Amniotic epithelial cell (primary cell): ENCODE data around the gene STARD3.
"Not testable (repeated sequence)": the region's sequence is repeated elsewhere in the genome, so short reads cannot be mapped to it uniquely, and the experiment has no call there.

Source experiments
- DNase-seq: peaks from one replicate; pipeline ENCODE4 v3.0.0-alpha.2; 2010; ENCODE audit warnings: low read depth

STARD3 gene

DNA sequence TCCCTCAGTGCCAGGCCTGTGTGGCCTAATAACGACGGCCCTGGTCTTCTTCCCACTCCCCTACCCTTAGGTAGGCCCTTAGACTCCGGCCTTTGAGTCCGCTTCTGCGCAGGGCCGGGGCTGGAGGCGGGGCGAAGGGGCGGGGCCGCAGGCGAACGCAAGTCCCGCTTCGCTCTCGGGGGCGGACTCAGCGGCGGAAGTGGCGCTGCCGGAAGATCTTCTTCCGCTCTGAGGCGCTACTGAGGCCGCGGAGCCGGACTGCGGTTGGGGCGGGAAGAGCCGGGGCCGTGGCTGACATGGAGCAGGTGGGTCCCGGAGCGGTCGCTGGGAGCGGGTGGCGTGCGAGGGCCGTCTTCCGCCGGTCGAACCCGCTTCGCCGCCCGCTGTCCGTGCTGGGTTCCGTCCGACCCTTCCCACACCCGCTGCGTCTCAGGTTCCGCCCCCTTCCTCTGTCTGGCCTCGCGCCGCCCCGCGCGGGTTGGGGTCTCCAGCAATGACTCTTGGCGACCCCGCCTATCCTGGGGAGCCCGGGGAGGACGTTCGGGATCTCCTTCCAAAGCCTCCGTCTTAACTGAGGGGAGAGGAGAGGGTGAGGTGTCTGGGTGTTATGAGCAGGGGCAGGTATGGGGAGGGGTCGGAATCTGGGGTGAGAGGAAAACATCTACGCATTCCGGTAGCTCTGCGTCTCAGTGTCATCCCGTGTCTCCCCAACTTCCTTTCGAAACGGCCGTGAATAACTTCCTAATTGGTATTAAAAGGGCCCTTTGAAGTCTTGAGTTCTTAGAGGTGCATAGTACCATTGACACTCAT is at the start of gene STARD3:
Gene STARD3 (plus strand): TSS at position 218 of the 810 bp plus-strand sequence. CDS start 16,388 bp downstream, outside the sequence.
- peak; percentile 80 for DNase-seq

DNA sequence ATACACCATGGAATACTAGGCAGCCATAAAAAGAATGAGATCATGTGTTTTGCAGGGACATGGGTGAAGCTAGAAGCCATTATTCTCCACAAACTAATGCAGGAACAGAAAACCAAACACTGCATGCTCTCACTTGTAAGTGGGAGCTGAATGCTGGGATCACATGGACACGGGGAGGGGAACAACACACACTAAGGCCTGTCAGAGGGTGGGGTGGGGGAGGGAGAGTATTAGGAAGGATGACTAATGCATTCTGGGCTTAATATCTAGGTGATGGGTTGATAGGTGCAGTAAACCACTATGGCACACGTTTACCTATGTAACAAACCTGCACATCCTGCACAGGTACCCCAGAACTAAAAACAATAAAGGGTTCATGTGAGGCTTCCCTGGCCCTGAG is 46.8 kb upstream of the STARD3 start:
- DNase-seq = not testable (repeated sequence)

DNA sequence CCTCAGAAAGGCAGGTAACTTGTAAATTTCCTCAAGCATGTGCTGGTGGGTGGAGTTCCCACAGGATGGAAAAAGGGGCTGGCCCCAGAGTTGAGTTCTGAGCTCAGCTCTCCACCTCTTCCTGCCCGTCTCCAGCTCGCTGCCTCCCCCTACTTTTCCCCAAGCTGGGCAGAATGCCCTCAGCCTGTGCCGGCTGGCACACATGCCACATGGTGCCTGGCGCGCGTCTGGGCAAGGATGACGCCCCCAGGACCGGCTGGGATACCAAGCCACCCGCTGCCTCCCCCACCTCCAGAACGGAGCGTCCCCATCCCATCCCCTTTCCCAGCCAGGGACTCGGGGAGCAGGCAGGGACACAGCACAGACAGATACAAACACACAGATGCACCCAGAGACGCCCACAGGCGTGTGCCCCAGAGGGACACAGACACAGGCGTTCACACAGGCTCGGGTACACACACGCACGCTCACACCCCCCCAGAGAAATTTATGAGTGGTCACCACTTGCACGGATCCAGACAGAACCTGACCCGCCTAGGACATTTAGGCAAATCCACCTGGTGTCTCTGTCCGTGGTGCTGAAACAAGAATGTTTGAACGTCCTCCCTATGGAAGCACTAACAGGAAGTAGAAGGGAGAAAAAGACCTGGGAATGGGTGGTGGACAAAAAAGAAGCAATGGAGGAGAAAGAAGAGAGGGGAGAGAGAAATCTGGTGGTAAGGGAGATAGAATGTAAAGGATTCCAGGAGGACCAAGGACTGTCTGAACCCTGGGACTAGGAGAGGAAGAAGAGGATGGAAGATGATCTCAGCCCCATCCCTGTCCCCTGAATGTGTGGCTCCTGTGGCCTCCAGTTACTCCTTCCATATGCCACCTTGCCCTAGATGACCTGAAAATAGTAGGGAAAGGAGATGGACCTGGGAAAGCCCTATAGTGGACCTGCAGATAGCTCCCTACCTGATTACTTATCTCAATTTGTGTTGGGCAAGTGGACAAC is 44.7 kb upstream of the STARD3 start:
- peak; percentile 48 for DNase-seq

DNA sequence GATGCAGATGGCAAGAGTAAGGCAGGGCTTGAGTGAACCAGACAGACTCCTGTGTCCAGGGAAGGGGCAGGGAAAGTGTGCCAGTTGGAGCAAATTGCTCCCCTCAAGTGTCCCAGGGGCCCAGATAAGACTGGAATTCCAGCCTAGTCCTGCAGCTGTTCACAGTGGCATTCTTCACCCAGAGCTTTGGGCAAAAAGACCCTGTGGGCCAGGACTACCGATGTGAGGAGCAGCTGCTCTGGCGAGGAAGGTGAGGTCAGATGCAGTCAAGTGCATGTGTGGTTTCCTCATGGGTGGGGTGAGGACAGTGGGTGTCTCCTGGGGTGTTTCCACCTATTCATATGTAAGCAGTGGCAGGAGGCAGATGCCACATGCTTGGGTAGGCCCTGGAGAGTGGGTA is 43.6 kb upstream of the STARD3 start:
- no peak for DNase-seq

DNA sequence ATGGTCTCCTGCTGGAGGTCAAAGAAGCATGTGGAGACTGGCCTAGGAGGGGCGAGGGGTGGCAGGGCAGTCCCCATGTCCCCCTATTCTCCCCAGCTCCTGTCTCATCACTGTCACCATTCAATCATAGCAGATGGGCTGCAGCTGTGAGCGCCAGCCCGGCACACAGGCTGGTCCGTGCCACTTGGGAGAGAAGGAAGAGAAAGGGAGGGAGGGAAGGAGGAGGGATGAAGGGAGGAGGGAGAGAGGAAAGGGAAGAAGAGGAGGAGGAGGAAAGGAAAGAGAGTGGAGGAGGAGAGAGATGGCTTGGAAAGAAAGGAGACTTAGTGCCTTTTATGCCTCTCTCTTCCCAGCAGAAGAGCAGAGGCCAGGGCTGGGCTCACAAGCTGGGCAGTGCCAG is 41.6 kb upstream of the STARD3 start:
- no peak for DNase-seq

DNA sequence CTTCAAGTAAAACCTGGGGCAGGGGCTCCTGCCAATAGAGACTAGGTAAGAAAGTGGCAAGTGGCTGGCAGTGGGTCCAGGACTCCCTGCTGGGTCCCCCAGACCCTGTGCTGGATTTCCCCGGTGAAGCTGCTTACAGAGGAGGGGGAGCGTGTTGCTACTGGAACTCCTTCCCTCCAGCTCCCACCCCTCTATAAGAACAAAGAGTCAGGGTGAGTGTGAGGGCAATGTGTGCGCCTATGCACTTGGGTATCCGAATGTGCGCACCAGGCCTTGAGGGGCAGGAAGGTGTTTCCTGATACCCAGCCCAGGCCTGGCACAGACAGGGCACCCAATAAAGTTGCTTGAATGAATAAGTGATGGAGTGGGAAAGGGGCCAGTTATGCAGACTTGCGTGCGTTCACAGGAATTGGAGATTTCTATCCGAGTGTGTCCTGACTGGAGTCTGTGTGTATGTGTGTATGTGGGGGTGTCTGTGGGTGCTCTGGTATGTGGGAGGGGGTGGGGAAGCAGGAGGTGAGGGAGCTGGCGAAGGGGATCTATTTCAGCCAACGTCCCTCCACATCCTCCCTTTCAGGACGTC is 40.9 kb upstream of the STARD3 start:
- DNase-seq = no peak

DNA sequence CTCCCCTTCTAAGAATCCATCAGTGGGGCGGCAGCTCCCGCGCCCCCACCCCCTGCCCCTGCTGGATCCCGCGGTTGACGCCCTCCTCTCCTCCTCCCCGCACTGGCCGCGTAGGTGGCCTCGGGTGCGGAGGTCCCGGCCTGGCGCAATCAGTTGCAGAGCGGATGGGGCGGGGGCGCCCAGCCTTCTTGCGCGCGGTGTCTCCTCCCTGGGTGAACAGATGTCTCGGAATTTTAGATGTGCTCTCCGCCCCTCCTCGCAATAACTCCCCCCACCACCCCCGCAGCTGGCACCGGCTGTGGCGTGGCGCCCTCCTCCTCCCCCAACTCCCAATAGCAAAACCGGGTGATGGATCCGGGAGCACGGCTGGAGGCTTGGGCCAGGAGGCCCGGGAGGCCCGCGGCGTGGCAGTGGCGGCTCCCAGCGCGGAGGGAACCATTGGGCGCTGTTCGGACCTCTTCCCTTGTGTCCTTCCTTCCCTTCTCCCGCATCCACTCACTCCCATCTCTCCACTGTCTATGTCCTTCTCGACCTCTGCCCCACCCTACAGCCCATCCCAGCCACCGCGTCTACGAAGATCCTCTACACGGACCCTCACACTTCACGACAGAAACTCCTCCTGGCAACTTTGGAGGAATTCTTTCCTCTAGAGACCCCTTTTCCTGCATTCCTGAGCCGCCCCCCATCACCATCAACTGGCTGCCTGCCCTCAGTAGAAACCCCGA is 40.2 kb upstream of the STARD3 start:
- DNase-seq = no peak

DNA sequence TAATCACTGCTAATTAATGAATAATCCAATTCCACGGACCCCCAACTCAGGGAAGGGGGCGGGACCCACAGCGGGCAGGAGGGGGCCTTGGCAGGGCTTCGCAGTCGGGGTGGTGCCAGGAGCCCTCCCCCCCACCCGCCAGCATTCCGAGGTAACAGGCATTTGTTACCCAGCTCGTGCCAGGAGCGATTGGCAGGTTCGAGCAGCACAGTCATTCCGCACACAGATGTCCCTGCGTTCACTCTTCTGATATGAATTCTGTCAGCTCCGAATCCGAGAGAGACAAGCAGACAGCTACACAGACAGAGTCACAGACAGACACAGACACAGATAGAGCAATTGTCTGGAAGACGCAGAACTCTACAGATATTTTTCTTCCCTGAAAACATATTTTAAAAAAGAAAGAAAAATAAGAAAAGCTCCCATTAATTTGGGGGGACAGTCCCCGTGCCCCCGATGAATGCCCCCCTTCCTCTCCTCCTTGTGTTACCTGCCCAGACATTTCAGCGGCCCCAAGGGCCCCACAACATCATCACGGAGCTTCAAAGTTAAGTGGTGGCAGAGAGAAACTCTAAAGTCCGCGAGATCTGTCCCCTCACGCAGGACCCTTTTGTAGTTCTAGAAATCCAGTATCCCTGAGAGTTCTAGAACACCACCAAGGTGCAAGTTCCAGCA is 39.4 kb upstream of the STARD3 start:
- DNase-seq = no peak

DNA sequence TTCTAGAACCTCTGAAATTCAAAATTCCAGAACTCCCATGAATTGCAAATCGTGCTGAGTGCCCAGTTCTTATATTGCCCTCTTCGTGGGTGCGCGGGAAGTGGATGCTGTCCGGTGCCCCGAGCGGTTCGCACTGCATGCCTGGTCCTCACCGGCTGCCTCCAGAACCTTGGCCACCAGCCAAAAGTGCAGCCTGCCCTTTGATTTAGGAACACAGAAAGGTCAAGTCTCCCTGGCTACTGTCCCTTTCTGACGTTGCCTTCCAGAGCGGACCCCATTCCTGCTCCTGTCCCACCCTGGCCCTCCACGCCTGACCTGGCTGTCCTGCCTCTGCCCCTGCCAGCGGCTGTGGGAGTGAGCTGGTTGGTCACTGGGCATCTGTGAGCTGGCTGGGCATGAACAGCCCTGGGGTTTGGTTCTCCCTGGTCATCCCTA is 38.9 kb upstream of the STARD3 start:
- no peak for DNase-seq

DNA sequence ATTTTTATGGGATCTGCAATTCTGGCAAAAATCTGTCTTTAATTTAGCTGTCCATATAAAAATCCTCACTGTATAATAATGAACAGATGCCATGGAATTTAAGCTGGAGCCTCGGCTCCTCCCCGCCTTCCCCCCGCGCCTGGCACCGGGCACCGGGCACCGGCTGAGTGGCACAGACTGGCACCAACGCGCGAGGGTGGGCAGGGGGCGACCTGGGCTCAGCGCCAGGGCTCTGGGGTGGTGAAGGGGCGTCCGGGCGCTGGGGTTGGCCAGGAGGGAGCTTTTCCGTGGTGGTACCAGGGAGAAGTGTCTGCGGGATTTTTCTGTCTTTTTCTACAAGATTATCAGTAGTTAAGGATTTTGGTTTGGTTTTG is 38.3 kb upstream of the STARD3 start:
- DNase-seq = no peak

DNA sequence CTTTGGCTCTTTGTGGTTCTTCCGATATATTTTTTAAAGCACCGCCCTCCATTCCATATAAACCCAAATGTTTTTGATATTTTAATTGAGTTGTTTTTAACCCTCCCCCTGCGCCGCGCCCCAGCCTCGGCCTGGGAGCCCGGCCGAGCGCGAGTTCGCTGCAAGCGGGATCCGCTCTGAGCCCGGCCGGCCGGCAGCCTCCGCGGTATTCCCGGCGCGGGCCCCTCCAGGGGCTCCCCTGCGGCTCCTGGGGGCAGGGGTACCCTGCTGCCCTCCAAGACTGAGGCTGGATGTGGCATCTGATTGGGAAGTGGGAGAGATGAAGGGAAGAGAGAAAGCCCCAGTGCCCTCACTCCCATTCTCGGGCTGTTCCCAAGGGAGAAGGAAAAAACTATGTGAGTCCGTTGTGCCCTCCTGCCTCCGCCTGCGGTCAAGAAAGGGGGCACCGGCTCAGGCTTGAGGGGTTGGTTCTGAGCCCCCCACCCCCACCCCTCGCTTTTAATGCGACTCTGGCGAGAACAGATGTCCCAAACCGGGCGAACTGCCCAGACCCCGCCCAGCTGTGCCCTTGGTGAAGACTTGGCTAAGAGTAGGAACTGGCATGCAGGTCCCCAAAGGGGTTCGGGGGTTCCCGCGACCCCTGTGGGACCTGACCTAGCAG is 37.8 kb upstream of the STARD3 start:
- DNase-seq = no peak

DNA sequence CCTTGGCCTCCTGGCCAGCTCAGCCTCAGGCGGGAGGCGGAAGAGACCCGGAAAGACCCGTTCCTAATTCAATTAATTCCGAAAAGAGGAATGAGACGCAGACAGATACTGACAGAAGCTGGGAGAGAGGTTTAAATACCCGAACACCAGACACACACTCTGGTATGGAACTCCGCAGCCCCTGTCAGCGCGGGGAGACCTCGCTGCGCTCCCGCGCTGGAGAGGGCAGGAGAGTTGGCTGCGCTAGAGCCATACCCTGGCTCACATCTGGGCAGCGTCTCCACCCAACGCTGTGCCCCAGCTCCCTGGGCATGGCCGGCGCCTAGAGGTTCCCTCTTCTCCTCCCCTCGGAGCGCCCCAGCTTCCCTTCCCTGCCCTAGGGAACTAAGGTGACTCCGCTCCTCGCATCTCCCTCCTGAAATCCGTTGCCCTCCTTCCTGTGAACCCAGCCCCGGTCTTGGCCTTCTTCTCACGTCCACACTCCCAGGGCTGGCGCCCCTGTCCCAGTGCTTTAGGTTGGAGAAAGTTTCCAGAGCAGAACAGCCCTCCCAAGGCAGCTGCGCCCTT is 37.2 kb upstream of the STARD3 start:
- no peak for DNase-seq

DNA sequence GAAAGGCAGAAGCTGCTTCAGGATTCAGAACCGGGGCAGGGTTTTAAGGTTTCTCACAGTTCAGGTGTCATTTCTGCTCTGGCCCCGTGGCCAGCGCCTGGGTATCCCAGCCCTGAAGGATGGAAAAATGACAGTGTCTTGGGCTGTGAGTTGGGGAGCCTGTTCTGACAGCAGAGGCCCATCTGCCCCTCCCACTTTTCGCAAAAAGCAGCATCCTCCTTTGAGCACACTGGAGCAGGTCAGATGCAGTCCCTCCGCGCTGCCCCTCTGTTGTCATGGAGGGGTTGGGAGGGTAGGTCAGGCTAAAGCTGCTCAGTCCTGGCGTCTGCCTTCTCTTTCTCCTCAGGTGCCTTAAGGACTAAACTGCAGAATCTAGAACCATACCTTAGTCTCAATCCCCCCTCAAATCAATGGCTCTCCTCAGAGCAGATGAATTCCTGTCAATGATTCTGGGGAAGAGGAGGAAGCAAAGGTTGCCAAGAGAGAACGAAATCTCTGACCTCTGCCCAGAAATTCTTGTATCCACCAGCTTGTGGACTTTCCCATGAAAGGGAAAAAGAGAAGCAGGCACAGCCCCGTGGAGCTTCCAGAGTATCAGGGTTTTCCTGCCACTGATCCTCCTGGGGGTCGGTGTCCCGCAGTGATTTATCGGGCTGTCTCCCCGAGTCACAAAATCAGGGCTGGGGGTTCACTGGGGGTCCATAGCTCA is 36.5 kb upstream of the STARD3 start:
- DNase-seq = no peak

DNA sequence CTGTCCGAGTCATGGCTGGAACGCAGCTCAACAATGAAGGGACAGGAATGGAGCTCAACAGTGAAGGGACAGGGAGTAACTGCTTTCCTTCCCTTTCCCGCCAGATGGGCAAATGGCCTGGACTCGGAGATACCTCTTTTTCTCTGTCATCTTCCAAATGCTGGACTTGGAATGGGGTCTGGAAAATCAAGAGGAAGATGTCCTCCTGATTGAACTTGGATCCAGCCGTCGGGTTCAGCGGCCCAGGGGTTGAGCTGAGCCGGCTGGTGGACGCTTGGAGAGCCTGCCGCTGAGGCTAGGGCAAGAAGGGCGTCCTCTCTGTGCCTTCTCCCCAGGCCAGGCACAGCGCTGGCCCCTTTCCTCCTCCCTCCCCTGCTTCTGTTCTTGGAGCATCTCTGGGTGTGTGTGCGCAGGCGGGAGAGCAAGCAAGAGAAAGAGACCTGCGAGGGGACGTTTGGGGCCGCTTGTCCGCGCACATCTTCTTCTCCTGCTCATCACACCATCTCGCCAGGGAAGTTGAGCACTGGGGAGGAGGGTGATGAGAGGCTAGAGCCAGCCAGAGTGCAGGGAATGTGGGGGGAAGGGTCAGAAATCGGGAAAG is 35.8 kb upstream of the STARD3 start:
- DNase-seq = no peak

DNA sequence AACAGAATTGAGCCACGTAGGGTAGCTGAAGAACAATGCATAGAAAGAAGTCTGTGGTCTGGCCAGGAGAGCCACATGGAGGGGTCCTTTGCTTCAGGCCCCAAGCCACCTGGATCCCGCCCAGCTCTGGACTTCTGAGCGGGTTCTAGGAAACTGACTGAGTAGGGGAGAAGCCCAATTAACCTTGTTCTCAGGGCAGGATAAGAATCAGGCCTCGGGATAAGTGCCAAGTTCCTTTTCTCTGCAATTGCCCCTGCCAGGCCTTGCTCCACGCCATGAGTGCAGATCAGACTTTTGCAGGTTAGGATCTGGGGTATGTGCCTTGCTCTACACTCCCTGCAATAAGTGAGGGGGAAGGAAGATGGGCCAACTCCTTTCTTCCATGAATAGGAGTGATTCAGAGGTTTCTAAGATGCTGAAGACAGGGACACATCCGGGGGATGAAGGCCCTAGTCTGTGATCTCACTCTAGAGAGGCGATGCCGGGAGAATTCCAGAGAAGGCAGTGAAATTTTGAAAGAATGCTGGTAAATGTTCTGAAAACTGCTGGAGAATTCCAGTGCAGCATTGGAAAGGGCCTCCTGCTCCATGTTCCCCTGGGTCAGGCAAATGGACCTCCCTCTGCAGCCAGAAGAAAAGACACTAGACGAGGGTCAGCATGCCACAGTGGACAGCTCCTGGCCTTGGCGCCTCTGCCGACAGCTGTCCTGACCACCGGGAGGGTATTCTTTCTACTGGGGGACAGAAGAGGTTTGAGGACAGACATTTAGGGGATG is 35.0 kb upstream of the STARD3 start:
- no peak for DNase-seq

DNA sequence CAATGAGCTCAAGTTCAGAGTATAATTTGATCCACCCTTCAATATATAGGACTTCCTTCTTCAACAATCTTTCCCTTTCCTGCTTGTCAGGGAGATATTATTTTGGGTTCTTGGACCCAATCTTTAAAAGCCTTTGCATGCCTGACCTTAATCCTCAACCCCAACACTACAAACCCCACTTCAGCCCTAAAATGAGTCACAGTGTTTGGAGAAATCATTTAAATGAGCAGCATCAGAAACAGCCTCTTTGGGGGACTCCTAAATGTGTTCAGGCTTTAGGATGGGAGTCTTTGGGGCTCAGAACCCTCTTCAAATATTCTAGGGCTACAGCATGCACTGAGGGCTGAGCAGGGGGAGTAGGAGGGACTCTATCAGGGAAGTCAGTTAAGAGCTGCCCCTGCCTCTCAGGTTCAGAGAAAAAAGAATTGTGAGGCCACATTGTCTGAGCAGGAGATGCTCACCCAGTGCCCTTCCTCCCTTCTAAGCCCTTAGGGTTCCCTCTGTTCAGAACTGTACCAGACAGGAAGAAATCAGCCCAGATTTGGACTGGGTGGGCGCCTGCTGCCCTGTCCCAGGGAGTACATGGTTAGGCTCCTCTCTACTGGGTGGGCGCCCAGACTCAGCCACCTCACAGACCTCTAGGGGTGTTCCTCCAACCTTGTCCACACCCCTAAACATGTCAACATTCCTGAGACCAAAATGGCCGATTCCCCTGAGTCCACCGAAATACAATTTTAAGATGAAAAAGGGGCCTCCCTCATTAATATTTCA is 34.2 kb upstream of the STARD3 start:
- DNase-seq = no peak

DNA sequence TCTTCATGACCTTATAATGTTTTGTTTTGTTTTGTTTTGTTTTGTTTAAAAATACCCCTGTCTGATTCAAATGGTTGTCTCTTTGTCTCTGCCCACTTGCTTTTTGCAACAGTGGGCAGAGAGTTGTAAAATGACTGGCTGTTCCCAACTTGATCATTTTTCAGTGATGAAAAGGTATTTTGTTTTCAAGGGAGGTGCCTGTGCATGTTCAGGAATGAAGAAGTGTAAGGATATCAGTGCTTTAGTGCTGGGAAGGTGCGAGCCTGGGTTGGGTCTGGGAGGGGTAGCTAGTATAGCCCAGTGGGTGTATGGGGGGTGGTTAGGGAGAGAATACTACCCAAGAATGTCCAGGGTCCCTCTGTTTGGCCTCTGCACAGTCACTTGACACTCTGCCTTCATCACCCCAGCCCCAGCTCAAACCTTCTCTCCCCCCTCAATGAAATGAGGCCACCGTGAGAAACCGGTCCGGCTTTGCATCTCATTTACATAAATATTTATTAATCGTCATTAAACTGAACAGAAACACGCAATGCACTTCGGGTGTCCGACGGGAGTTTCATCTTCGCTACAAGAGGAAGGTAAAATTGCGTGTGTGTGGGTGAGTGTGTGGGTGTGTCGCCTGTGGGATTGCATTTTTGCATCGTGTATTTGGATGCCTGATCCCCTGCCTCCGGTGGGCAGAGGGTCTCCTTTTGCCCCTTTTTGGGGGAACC is 33.5 kb upstream of the STARD3 start:
- no peak for DNase-seq
